ENCODE results near the gene OR8K1.

OR8K1 gene

GRCh38 chr11:56345739-56346138, at the start of gene OR8K1:
TSS of gene OR8K1 (plus strand) at chr11:56346039. CDS start at chr11:56346039, 0 bp downstream.
- Histone ChIP-seq H2AFZ (no peak within 1 kb of the TSS), H3K27me3 (ENCODE audit: control insufficient read depth, insufficient read depth, low read length) (no peaks in the 10 kb centered on the region), H3K9ac (no peak within 1 kb of the TSS), H3K4me2 (ENCODE audit: low read length) (no peak within 1 kb of the TSS), H3K4me3 (ENCODE audit: low read depth, low read length) (no peak within 1 kb of the TSS), H3K36me3 (ENCODE audit: control insufficient read depth, insufficient read depth, low read length) (no peaks in the 10 kb centered on the region), H3K79me2 (no peaks in the 10 kb centered on the region), H3K4me1 (no peaks in the 10 kb centered on the region), H3K27ac (no peak within 1 kb of the TSS), H3K9me3 (ENCODE audit: control insufficient read depth, low read length) (no peaks in the 10 kb centered on the region)
- TF ChIP-seq CTCF (IDR thresholded peaks at IDR 0.05) = no peak

GRCh38 chr11:56296898-56297297, 48.9 kb upstream of the OR8K1 start:
- H3K27ac ChIP-seq = no peak overlapping the region
- no peaks in the 10 kb centered on the region for H3K27me3 ChIP-seq (ENCODE audit: control insufficient read depth, insufficient read depth, low read length)
- no peaks in the 10 kb centered on the region for H3K36me3 ChIP-seq (ENCODE audit: control insufficient read depth, insufficient read depth, low read length)
- no peak overlapping the region for H3K4me3 ChIP-seq (ENCODE audit: low read depth, low read length)
- H3K4me1 ChIP-seq = no peaks in the 10 kb centered on the region
- TF ChIP-seq CTCF (IDR thresholded peaks at IDR 0.05) = no peak
- H3K79me2 ChIP-seq = no peaks in the 10 kb centered on the region
- no peak overlapping the region for H3K9ac ChIP-seq
- H3K9me3 ChIP-seq (ENCODE audit: control insufficient read depth, low read length) = no peaks in the 10 kb centered on the region
- H3K4me2 ChIP-seq (ENCODE audit: low read length) = no peak overlapping the region
- no peak overlapping the region for H2AFZ ChIP-seq

- no peak overlapping the region for H3K4me2 ChIP-seq (ENCODE audit: low read length)
- no peak for TF ChIP-seq CTCF (IDR thresholded peaks at IDR 0.05)
- no peaks in the 10 kb centered on the region for H3K27me3 ChIP-seq (ENCODE audit: control insufficient read depth, insufficient read depth, low read length)
- H3K9ac ChIP-seq = no peak overlapping the region
- no peak overlapping the region for H3K4me3 ChIP-seq (ENCODE audit: low read depth, low read length)
- H3K4me1 ChIP-seq = no peaks in the 10 kb centered on the region
- no peaks in the 10 kb centered on the region for H3K9me3 ChIP-seq (ENCODE audit: control insufficient read depth, low read length)
- no peaks in the 10 kb centered on the region for H3K36me3 ChIP-seq (ENCODE audit: control insufficient read depth, insufficient read depth, low read length)
- no peak overlapping the region for H3K27ac ChIP-seq
- H2AFZ ChIP-seq = no peak overlapping the region
- no peaks in the 10 kb centered on the region for H3K79me2 ChIP-seq
Measured at GRCh38 chr11:56307836-56308235, 38.0 kb upstream of the OR8K1 start.

- Histone ChIP-seq H3K36me3 (ENCODE audit: control insufficient read depth, insufficient read depth, low read length) (no peaks in the 10 kb centered on the region), H2AFZ (no peak within 1 kb of the TSS), H3K9ac (no peak within 1 kb of the TSS), H3K4me2 (ENCODE audit: low read length) (no peak within 1 kb of the TSS), H3K4me3 (ENCODE audit: low read depth, low read length) (no peak within 1 kb of the TSS), H3K27ac (no peak within 1 kb of the TSS), H3K79me2 (no peaks in the 10 kb centered on the region), H3K27me3 (ENCODE audit: control insufficient read depth, insufficient read depth, low read length) (no peaks in the 10 kb centered on the region), H3K9me3 (ENCODE audit: control insufficient read depth, low read length) (no peaks in the 10 kb centered on the region), H3K4me1 (no peaks in the 10 kb centered on the region)
- TF ChIP-seq CTCF (IDR thresholded peaks at IDR 0.05) = no peak
Measured at GRCh38 chr11:56314844-56315243, 31.0 kb upstream of the OR8K1 start, which contains the start of gene OR8K3. TSS of gene OR8K3 (plus strand) at chr11:56315144. CDS start at chr11:56318307, 3,163 bp downstream.

- Histone ChIP-seq H3K4me2 (ENCODE audit: low read length) (no peak overlapping the region), H3K9me3 (ENCODE audit: control insufficient read depth, low read length) (no peaks in the 10 kb centered on the region), H3K27ac (no peak overlapping the region), H3K36me3 (ENCODE audit: control insufficient read depth, insufficient read depth, low read length) (no peaks in the 10 kb centered on the region), H3K9ac (no peak overlapping the region), H3K4me3 (ENCODE audit: low read depth, low read length) (no peak overlapping the region), H3K27me3 (ENCODE audit: control insufficient read depth, insufficient read depth, low read length) (no peaks in the 10 kb centered on the region), H3K79me2 (no peaks in the 10 kb centered on the region), H3K4me1 (no peaks in the 10 kb centered on the region), H2AFZ (no peak overlapping the region)
- no peak for TF ChIP-seq CTCF (IDR thresholded peaks at IDR 0.05)
Measured at GRCh38 chr11:56331861-56332491, 13.9 kb upstream of the OR8K1 start.
